ENCODE data around the gene ACTR3.

Gene ACTR3

GRCh38 chr2:113875135-113875534 lies 14.8 kb upstream of the ACTR3 start:
- intact Hi-C loops (cut with DNase I): no loop called here
- no peak for DNase-seq

GRCh38 chr2:113876503-113877387 lies 13.1 kb upstream of the ACTR3 start:
- peak in 1 of 10 donors; percentile 80 for DNase-seq
- intact Hi-C loops (cut with DNase I): no loop called here

- DNase-seq: no peak
- intact Hi-C loops (cut with DNase I): no loop called here
These were observed 11.9 kb upstream of the ACTR3 start for GRCh38 chr2:113877711-113878598.

- intact Hi-C loops (cut with DNase I): no loop called here
These were observed 11.1 kb upstream of the ACTR3 start for GRCh38 chr2:113878743-113879142.

GRCh38 chr2:113879457-113879856 lies 10.4 kb upstream of the ACTR3 start:
- intact Hi-C loops (cut with DNase I): no loop called here
- DNase-seq: no peak

More at GRCh38 chr2:113878743-113879142, 11.1 kb upstream of the ACTR3 start:
- DNase-seq: no peak

GRCh38 chr2:113886479-113887008 lies 3.3 kb upstream of the ACTR3 start:
- DNase-seq: peak in 2 of 10 donors; percentile 14 to 84
- intact Hi-C loops (cut with DNase I): no loop called here

- no peak for DNase-seq
- intact Hi-C loops (cut with DNase I): no loop called here
These were observed 2.7 kb upstream of the ACTR3 start for GRCh38 chr2:113887009-113887792.

- peak in 1 of 10 donors; percentile 19 for DNase-seq
- intact Hi-C loops (cut with DNase I): loop anchor here (2.0 kb wide), 1 partner anchor 132 kb away; the partner anchor contains the start of gene SLC35F5
These were observed 1.0 kb upstream of the ACTR3 start for GRCh38 chr2:113888641-113889470.

- peak in 9 of 10 donors; percentile 28 to 93 (median 59) for DNase-seq
- intact Hi-C loops (cut with DNase I): loop anchor here (10.0 kb wide), 1 partner anchor 74 kb away; no protein-coding TSS in a partner anchor
These were observed 655 bp downstream of the ACTR3 start for GRCh38 chr2:113890253-113891235.

- no peak for DNase-seq
- intact Hi-C loops (cut with DNase I): loop anchor here (10.0 kb wide), 1 partner anchor 73 kb away; no protein-coding TSS in a partner anchor
These were observed 1.5 kb downstream of the ACTR3 start for GRCh38 chr2:113891265-113891959.

- no peak for DNase-seq
- intact Hi-C loops (cut with DNase I): loop anchor here (10.0 kb wide), 1 partner anchor 73 kb away; no protein-coding TSS in a partner anchor
These were observed 2.3 kb downstream of the ACTR3 start for GRCh38 chr2:113892004-113892710.

- intact Hi-C loops (cut with DNase I): loop anchor here (10.0 kb wide), 1 partner anchor 71 kb away; no protein-coding TSS in a partner anchor
- DNase-seq: no peak
These were observed 4.4 kb downstream of the ACTR3 start for GRCh38 chr2:113894156-113894743.

- intact Hi-C loops (cut with DNase I): loop anchor here (10.0 kb wide), 1 partner anchor 70 kb away; no protein-coding TSS in a partner anchor
- DNase-seq: no peak
These were observed 5.4 kb downstream of the ACTR3 start for GRCh38 chr2:113895301-113895700.

- intact Hi-C loops (cut with DNase I): loop anchor here (10.0 kb wide), 1 partner anchor 69 kb away; no protein-coding TSS in a partner anchor
- DNase-seq: no peak
These were observed 6.1 kb downstream of the ACTR3 start for GRCh38 chr2:113895819-113896563.

- intact Hi-C loops (cut with DNase I): loop anchor here (10.0 kb wide), 1 partner anchor 68 kb away; no protein-coding TSS in a partner anchor
- DNase-seq: no peak
These were observed 6.9 kb downstream of the ACTR3 start for GRCh38 chr2:113896791-113897190.
